ENCODE data around the gene FBXW4. TPM values are rescaled to one million over a fixed set of nuclear protein-coding genes. Genes with fewer than 3 reads are reported as not detected.

FBXW4 gene
- total RNA-seq, 1 experiment from 2014 or later, result 15.7 TPM

- H3K27ac Mint-ChIP-seq (ENCODE audit: unreplicated experiment), result no peak overlapping the region
- peaks cover 9% of the 10 kb centered on the region for H3K36me3 Mint-ChIP-seq (ENCODE audit: insufficient read depth, unreplicated experiment)
- CTCF ChIA-PET, result no interaction called here
- no peak overlapping the region for H3K4me3 Mint-ChIP-seq (ENCODE audit: low read depth, unreplicated experiment)
- H3K9me3 Mint-ChIP-seq (ENCODE audit: low read depth, unreplicated experiment), result no peaks in the 10 kb centered on the region
- H3K4me1 Mint-ChIP-seq (ENCODE audit: low read depth, unreplicated experiment), result no peaks in the 10 kb centered on the region
- intact Hi-C loops (cut with micrococcal nuclease; ENCODE audit: unreplicated experiment), result no loop called here
- H3K27me3 Mint-ChIP-seq (ENCODE audit: unreplicated experiment), result peaks cover 13% of the 10 kb centered on the region
- no peak for DNase-seq
- TF ChIP-seq CTCF (IDR thresholded peaks at IDR 0.05; ENCODE audit: unreplicated experiment), result no peak
- BruUV-seq (replicated peaks), result no TSS peak
These were observed 119.9 kb downstream of the FBXW4 start for GRCh38 chr10:101575091-101575490.

GRCh38 chr10:101573885-101574753 is 120.9 kb downstream of the FBXW4 start:
- Mint-ChIP-seq H3K4me3 (ENCODE audit: low read depth, unreplicated experiment) (no peak overlapping the region), H3K27me3 (ENCODE audit: unreplicated experiment) (peaks cover 23% of the 10 kb centered on the region), H3K9me3 (ENCODE audit: low read depth, unreplicated experiment) (no peaks in the 10 kb centered on the region), H3K4me1 (ENCODE audit: low read depth, unreplicated experiment) (no peaks in the 10 kb centered on the region), H3K36me3 (ENCODE audit: insufficient read depth, unreplicated experiment) (peaks cover 18% of the 10 kb centered on the region), H3K27ac (ENCODE audit: unreplicated experiment) (no peak overlapping the region)
- CTCF ChIA-PET, result no interaction called here
- no peak for TF ChIP-seq CTCF (IDR thresholded peaks at IDR 0.05; ENCODE audit: unreplicated experiment)
- no TSS peak for BruUV-seq (replicated peaks)
- DNase-seq, result no peak
- intact Hi-C loops (cut with micrococcal nuclease; ENCODE audit: unreplicated experiment), result loop anchor here (5.0 kb wide), 2 partner anchors 362 to 412 kb away; no protein-coding TSS in a partner anchor

GRCh38 chr10:101572785-101573184 is 122.2 kb downstream of the FBXW4 start:
- H3K27ac Mint-ChIP-seq (ENCODE audit: unreplicated experiment), result no peak overlapping the region
- peaks cover 19% of the 10 kb centered on the region for H3K36me3 Mint-ChIP-seq (ENCODE audit: insufficient read depth, unreplicated experiment)
- no peak for TF ChIP-seq CTCF (IDR thresholded peaks at IDR 0.05; ENCODE audit: unreplicated experiment)
- CTCF ChIA-PET, result no interaction called here
- BruUV-seq (replicated peaks), result no TSS peak
- H3K27me3 Mint-ChIP-seq (ENCODE audit: unreplicated experiment), result peaks cover 36% of the 10 kb centered on the region
- H3K4me3 Mint-ChIP-seq (ENCODE audit: low read depth, unreplicated experiment), result no peak overlapping the region
- H3K9me3 Mint-ChIP-seq (ENCODE audit: low read depth, unreplicated experiment), result no peaks in the 10 kb centered on the region
- H3K4me1 Mint-ChIP-seq (ENCODE audit: low read depth, unreplicated experiment), result no peaks in the 10 kb centered on the region
- no peak for DNase-seq
- intact Hi-C loops (cut with micrococcal nuclease; ENCODE audit: unreplicated experiment), result loop anchor here (5.0 kb wide), 2 partner anchors 360 to 410 kb away; no protein-coding TSS in a partner anchor

GRCh38 chr10:101572126-101572525 is 122.8 kb downstream of the FBXW4 start:
- no peak overlapping the region for H3K27ac Mint-ChIP-seq (ENCODE audit: unreplicated experiment)
- H3K4me1 Mint-ChIP-seq (ENCODE audit: low read depth, unreplicated experiment), result no peaks in the 10 kb centered on the region
- no peak for DNase-seq
- intact Hi-C loops (cut with micrococcal nuclease; ENCODE audit: unreplicated experiment), result loop anchor here (5.0 kb wide), 2 partner anchors 360 to 410 kb away; no protein-coding TSS in a partner anchor
- no peak overlapping the region for H3K4me3 Mint-ChIP-seq (ENCODE audit: low read depth, unreplicated experiment)
- no peaks in the 10 kb centered on the region for H3K9me3 Mint-ChIP-seq (ENCODE audit: low read depth, unreplicated experiment)
- no TSS peak for BruUV-seq (replicated peaks)
- CTCF ChIA-PET, result interaction anchor here (1.5 kb wide), 1 partner anchor 209 kb away, joined by 3 read pairs; no protein-coding TSS in a partner anchor
- H3K36me3 Mint-ChIP-seq (ENCODE audit: insufficient read depth, unreplicated experiment), result peaks cover 19% of the 10 kb centered on the region
- H3K27me3 Mint-ChIP-seq (ENCODE audit: unreplicated experiment), result peaks cover 43% of the 10 kb centered on the region
- no peak for TF ChIP-seq CTCF (IDR thresholded peaks at IDR 0.05; ENCODE audit: unreplicated experiment)
